T-helper 17 cell (primary cell): ENCODE measurements around the gene EFCAB12. TPM values are rescaled to one million over a fixed set of nuclear protein-coding genes. Genes with fewer than 3 reads are reported as not detected.
"Not testable (repeated sequence)": the region's sequence is repeated elsewhere in the genome, so short reads cannot be mapped to it uniquely, and the experiment has no call there.

Experiments
- ATAC-seq: fragments of 150-1000 bp; cut with Tn5 transposase; 2 replicates; pipeline ENCODE4 v1.10.0; 2021; ENCODE audit warnings: mild to moderate bottlenecking, moderate library complexity
- DNase-seq, 3 donors: peaks; one replicate each; pipeline versions ENCODE4 v3.0.0 to v3.0.0-alpha.2; 2020 to 2021
- H3K9me3 ChIP-seq: one replicate; pipeline ENCODE4 v1.7.0; 2013; ENCODE audit warnings: low read length, mild to moderate bottlenecking; ENCODE audit not compliant: control insufficient read depth, poor library complexity, severe bottlenecking
- H3K27ac Mint-ChIP-seq: one replicate; pipeline ENCODE4 v1.8.0; 2022; ENCODE audit warnings: mild to moderate bottlenecking, moderate library complexity, mixed read lengths
- H3K27me3 Mint-ChIP-seq: one replicate; pipeline ENCODE4 v1.8.0; 2022; ENCODE audit warnings: mixed read lengths
- H3K36me3 Mint-ChIP-seq: one replicate; pipeline ENCODE4 v1.8.0; 2022; ENCODE audit warnings: low read depth, mixed read lengths
- H3K4me1 Mint-ChIP-seq: one replicate; pipeline ENCODE4 v1.8.0; 2022; ENCODE audit warnings: mild to moderate bottlenecking, mixed read lengths
- H3K4me3 Mint-ChIP-seq: one replicate; pipeline ENCODE4 v1.8.0; 2022; ENCODE audit warnings: mild to moderate bottlenecking, moderate library complexity, mixed read lengths
- total RNA-seq, 4 donors: library from RNA in 2 of 4; stranded (reverse) in 2 of 4; gene quantifications; one replicate each; pipeline ENCODE4 v1.2.3 and lab custom pipeline; 2022 to 2026

EFCAB12 gene
- total RNA-seq, 2 donors from 2014 or later = 2.3 to 5.2 TPM

DNA sequence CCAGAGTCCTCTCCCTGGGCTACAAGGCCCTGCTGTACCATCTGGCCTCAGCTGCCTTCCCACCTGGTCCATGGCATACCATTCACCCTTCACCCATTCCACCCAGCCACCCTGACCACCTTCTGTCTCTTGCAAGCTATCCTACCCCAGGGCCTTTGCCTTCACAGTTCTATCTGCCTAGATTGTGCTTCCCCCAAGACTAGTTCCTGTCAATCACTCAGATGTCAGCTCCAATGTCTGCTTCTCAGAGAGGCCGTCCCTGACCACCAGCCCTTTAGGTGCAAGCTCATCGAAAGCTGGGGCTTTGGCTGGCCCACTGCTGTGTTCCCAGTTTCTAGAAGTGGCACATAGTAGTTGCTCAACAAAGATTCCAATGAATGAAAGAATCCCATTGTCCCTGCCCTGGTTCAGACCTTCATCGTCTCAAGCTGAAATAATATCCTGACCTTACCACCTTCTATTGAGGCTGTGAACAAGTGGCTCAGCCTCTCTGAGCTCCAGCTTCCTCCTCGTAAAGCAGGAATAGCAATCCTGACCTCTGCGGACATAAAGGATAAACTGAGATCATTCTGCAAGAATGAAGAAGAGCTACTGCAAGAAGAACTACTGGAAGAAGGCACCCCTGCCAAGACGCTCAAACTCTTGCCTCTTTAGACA, 15.8 kb downstream of the EFCAB12 start:
- Mint-ChIP-seq H3K36me3 (no peaks in the 10 kb centered on the region), H3K4me1 (peaks cover 4% of the 10 kb centered on the region), H3K27ac (no peak overlapping the region), H3K27me3 (peaks cover 18% of the 10 kb centered on the region), H3K4me3 (no peak overlapping the region)
- ATAC-seq (no peak), DNase-seq (no peak)
- H3K9me3 ChIP-seq = no peaks in the 10 kb centered on the region

DNA sequence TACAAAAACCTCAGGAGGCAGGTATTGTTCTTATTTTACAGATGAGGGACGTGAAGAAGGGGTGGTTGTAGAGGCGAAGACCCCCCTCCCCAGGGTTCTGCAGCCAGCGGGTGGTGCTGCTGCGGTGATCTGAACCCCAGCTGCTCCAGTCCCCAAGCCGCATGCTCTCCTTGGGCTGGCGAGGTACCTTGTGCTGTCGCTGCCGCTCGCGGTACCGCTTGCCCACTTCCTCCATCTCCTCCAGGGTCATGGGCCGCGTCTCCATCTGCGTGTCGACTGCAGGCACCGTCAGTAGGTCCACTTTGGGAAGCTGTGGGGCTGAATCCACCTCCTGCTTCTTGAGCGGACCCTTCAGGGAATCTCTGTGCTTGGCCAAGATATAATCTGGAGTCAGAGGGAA, 17.5 kb downstream of the EFCAB12 start:
- no peak for ATAC-seq
- Mint-ChIP-seq H3K27me3 (peaks cover 25% of the 10 kb centered on the region), H3K4me3 (no peak overlapping the region), H3K27ac (no peak overlapping the region), H3K4me1 (peaks cover 4% of the 10 kb centered on the region), H3K36me3 (no peaks in the 10 kb centered on the region)
- H3K9me3 ChIP-seq = no peaks in the 10 kb centered on the region
- no peak for DNase-seq

DNA sequence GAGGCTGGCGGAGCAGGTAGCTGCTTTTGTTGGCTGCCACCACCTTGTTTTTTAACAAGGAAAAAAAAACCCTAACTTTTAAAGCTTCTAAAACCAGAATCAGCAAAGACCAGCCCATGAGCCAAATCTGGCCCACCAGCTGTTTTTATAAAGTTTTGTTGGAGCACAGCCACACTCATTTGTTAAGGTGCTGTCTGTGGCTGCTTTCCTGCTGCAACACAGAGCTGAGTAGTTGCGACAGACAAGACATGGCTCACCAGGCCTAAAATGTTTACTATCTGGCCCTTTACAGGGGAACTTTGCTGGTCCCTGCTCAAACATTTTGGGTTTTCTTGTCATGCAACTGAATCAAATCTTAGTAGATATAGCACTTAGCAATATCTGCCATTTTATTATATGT, 18.9 kb downstream of the EFCAB12 start:
- Mint-ChIP-seq H3K4me1 (peaks cover 2% of the 10 kb centered on the region), H3K4me3 (no peak overlapping the region), H3K27ac (no peak overlapping the region), H3K36me3 (no peaks in the 10 kb centered on the region), H3K27me3 (peaks cover 26% of the 10 kb centered on the region)
- ATAC-seq (no peak), DNase-seq (no peak)
- no peaks in the 10 kb centered on the region for H3K9me3 ChIP-seq

DNA sequence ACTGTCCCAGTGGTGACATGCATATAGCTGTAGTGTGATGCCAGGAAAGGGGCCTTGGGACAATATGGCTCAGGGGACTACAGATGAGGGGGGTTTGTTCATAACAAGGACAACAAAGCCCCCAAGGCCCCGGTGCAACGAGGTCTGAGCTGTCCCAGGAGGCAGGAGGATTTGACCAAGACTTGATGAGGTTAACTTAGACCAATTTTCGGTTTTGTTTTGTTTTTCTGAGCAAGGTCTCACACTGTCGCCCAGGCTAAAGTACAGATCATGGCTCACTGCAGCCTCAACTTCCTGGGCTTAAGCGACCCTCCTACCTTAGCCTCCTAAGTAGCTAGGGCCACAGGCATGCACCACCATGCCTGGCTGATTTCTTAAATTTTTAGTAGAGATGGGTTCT, 23.8 kb downstream of the EFCAB12 start:
- Mint-ChIP-seq H3K4me1 (no peaks in the 10 kb centered on the region), H3K4me3 (no peak overlapping the region), H3K27ac (no peak overlapping the region), H3K36me3 (no peaks in the 10 kb centered on the region), H3K27me3 (peaks cover 8% of the 10 kb centered on the region)
- no peak for DNase-seq
- ATAC-seq = no peak
- no peaks in the 10 kb centered on the region for H3K9me3 ChIP-seq

DNA sequence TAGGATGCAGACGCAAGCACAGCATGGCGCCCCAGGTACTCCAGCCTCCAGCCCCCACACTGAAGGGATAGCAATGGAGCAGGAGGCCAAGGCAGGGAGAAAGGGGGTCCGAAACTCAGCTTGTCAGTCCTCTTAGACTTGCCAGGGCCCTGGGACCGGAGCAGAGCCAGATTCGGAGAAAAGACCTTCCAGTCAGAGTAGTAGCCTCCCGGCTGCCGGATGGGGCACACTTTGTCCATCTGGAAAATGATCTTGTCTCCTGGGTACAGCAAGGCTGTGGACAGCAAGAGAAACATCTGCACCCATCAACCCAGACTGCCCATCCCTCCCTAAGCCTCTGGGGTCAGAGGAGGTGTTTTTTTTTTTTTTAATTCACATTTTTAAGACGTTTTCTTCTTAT, 24.3 kb downstream of the EFCAB12 start:
- H3K36me3 Mint-ChIP-seq = no peaks in the 10 kb centered on the region
- DNase-seq = no peak
- no peak overlapping the region for H3K4me3 Mint-ChIP-seq
- ATAC-seq = no peak
- peaks cover 8% of the 10 kb centered on the region for H3K27me3 Mint-ChIP-seq
- no peak overlapping the region for H3K27ac Mint-ChIP-seq
- no peaks in the 10 kb centered on the region for H3K9me3 ChIP-seq
- peaks cover 2% of the 10 kb centered on the region for H3K4me1 Mint-ChIP-seq

DNA sequence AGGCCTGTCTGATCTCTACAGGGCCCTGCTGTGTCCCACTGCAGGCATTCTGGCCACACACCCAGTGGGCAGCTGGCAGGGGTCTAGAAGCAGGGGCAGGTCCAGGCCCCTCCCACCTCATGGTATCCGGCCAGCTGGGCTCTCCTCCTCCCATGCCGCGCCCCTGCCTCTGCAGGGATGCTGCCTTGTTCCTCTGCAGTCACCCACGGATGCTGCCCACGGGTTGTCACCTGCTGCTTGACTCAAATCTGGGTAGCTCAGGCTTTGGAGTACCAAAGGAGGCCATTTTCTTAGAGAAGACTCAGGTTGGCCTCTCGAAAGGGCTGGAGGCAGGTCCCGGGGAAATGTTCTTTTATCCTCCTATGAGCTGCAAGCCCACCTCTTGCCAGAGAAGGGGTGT, 25.0 kb downstream of the EFCAB12 start:
- DNase-seq (no peak), ATAC-seq (no peak)
- Mint-ChIP-seq H3K36me3 (no peaks in the 10 kb centered on the region), H3K4me1 (peaks cover 6% of the 10 kb centered on the region), H3K27ac (no peak overlapping the region), H3K4me3 (no peak overlapping the region), H3K27me3 (peaks cover 8% of the 10 kb centered on the region)
- H3K9me3 ChIP-seq = no peaks in the 10 kb centered on the region

DNA sequence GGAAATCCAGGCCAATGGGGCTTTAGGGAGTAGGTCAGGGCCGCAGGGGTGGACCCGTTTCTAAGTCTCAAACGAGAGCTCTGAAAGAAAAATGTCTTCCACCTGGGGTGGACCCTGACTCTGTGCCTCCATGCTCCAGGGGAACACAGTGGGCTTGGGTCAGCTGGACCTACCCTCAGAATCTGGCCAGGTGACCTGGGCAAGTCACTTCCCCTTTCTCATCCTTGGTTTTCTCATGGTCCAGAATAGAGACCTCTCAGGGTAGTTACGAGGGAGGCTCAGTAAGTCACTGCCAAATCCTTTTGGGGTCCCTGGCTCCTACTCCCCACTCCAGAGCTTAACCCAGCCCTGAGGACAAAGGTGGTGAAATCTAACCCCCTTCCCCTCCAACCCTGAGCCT, 25.8 kb downstream of the EFCAB12 start:
- peaks cover 8% of the 10 kb centered on the region for H3K27me3 Mint-ChIP-seq

DNA sequence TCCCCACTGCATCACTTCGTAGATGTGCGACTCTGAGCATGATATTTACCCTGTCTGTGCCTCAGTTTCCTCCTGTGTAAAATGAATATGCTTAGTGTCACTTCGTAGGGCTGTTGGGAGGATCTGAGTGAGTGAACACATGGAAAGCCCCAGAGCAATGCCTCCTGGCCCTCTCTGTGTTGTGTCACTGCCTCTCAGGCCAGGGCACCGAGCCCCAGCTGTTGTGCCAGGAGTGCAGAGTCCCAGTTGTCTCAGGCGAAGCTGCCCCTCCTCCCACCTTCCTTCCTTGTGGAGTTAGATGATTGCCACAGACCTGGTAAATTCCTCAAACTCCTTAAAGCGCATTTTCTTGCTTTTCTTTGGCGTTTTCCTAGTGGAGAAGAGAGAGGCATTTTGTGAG, 26.2 kb downstream of the EFCAB12 start:
- DNase-seq = no peak
- ATAC-seq = no peak
- no peak overlapping the region for H3K4me3 Mint-ChIP-seq
- peaks cover 8% of the 10 kb centered on the region for H3K27me3 Mint-ChIP-seq
- no peaks in the 10 kb centered on the region for H3K9me3 ChIP-seq
- H3K36me3 Mint-ChIP-seq = no peaks in the 10 kb centered on the region
- H3K27ac Mint-ChIP-seq = no peak overlapping the region
- H3K4me1 Mint-ChIP-seq = peaks cover 15% of the 10 kb centered on the region

More for the DNA sequence above, 25.8 kb downstream of the EFCAB12 start:
- no peaks in the 10 kb centered on the region for H3K9me3 ChIP-seq
- DNase-seq (no peak), ATAC-seq (no peak)
- Mint-ChIP-seq H3K27ac (no peak overlapping the region), H3K4me3 (no peak overlapping the region), H3K36me3 (no peaks in the 10 kb centered on the region), H3K4me1 (peaks cover 12% of the 10 kb centered on the region)

DNA sequence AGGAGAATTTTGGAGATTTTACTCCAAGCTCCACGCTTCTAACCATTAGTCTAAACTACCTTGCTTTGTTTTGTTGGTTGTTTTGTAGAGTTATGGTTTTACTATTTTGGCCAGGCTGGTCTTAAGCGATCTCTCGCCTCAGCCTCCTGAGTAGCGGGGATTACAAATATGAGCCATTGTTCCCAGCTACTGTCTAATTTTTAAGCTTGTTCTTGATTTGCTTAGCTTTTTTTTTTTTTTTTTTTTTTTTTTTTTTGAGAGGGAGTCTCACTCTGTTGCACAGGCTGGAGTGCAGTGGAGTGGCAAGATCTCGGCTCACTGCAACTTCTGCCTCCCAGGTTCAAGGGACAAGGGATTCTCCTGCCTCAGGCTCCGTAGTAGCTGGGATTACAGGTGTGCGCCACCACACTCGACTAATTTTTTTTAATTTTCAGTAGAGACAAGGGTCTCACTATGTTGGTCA, 28.5 kb downstream of the EFCAB12 start:
- peak overlapping the region; percentile 99 for H3K27ac Mint-ChIP-seq
- no peak for ATAC-seq

DNA sequence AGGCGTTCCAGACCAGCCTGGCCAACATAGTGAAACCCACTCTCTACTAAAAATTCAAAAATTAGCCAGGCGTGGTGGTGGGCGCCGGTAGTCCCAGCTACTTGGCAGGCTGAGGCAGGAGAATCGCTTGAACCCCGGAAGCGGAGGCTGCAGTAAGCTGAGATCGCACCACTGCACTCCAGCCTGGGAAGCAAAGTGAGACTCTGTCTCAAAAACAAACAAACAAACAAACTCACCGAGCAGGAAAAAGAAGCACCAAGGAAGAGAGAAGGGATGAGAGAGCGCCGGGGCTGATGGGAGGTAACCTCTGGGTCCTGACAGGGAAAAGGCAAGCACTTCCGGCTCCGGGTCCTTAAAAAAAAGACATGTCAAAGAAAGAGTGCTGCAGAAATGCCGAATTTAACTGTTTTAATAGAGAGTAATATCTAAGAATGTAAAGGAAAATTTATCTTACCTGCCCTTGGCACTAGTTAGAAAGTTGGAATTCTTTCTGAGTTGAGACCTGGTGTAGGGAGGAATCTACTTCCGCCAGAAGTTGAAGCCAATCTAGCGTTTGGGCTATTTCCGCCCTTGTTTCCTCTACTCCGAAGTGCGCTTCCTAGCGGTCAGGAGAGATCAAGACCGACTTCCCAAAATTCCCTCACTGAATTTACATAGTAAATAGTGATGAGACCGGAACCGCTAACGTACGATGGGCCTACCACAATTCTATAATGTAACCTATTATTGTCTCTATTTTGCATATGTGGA, 29.1 kb downstream of the EFCAB12 start:
- ATAC-seq (peak; percentile 88), DNase-seq (peak; percentile 54 to 62 (median 57))
- peaks cover 33% of the 10 kb centered on the region for H3K4me1 Mint-ChIP-seq
- no peaks in the 10 kb centered on the region for H3K27me3 Mint-ChIP-seq
- peak overlapping the region; percentile 99 for H3K27ac Mint-ChIP-seq
- no peaks in the 10 kb centered on the region for H3K9me3 ChIP-seq
- peaks cover 4% of the 10 kb centered on the region for H3K36me3 Mint-ChIP-seq
- peak overlapping the region; percentile 98 for H3K4me3 Mint-ChIP-seq

More for the DNA sequence above, 28.5 kb downstream of the EFCAB12 start:
- Mint-ChIP-seq H3K27me3 (no peaks in the 10 kb centered on the region), H3K4me1 (peaks cover 29% of the 10 kb centered on the region), H3K4me3 (peak overlapping the region; percentile 98), H3K36me3 (peaks cover 2% of the 10 kb centered on the region)
- H3K9me3 ChIP-seq = no peaks in the 10 kb centered on the region
- no peak for DNase-seq

DNA sequence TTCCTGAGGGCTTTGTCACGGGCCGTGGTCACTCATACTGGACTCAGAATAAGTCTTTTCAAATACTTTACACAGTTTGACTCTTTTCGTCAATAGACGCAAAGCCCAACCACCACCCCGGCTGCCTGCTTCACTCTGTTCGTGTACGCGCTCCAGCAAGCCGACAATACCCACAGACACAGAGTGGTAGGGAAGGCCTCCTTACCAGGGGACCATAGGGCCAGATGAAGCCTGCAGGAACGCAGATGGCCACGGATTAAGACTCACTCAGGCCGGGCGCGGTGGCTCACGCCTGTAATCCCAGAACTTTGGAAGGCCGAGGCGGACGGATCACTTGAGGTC, 29.7 kb downstream of the EFCAB12 start:
- no peaks in the 10 kb centered on the region for H3K9me3 ChIP-seq
- peak overlapping the region; percentile 98 for H3K4me3 Mint-ChIP-seq
- peaks cover 6% of the 10 kb centered on the region for H3K36me3 Mint-ChIP-seq
- H3K4me1 Mint-ChIP-seq = peaks cover 33% of the 10 kb centered on the region
- DNase-seq = no peak
- H3K27me3 Mint-ChIP-seq = no peaks in the 10 kb centered on the region
- peak; percentile 51 for ATAC-seq
- H3K27ac Mint-ChIP-seq = peak overlapping the region; percentile 99

DNA sequence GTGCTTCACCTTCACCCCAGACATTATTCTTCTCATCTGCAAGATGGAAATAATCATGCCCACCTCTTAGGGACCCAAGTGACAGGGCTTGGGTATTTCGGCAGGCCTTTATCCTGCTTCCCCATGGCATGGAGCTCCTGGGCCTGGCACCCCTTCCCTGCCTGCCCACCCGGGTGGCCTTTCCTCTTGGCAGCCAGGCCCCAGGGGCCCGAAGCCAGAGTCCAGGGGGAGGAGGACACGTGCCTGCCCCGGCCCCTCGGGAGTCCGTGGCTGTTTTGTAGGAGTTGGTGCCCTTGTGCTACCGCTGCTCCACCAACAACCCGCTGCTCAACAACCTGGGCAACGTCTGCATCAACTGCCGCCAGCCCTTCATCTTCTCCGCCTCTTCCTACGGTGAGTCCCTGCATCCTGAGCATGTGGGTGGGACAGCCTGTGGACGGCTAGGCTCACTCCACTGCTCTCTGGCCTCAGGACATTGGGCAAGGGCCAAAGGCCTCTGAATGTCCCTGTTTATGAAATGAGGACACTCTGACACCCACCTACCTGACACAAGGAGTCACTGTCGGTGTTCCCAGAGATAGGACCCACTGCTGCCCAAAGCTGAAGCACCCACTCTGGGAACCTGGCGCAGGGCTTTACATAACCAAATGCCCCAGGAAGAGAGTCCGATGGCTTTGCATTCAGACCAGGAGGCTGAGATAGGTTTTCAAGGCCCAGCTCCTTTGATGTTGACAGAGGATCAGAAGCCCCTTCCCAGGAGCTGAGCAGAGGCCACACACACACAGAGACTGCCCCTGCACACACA, 34.5 kb downstream of the EFCAB12 start:
- ATAC-seq = not testable (repeated sequence)

DNA sequence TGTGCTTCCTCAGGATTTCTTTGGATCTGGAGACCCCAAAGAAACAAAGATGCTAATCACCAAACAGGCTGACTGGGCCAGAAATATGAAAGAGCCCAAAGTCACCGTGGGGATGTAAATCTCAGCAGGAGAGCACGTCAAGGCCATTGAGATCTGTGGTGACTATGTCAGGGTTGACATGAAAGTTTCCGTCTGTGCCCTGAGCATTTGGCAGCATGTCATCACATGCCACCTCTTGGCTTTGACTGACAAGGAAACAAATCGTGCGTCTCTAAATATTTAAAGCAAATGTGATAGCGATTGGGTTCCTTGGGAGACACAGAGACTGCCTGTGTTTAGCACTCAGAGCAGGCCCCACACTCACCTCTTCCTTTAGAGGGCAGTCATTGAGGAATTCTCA, 35.2 kb downstream of the EFCAB12 start:
- peaks cover 9% of the 10 kb centered on the region for H3K36me3 Mint-ChIP-seq
- H3K27me3 Mint-ChIP-seq = no peaks in the 10 kb centered on the region
- H3K4me3 Mint-ChIP-seq = no peak overlapping the region
- no peak overlapping the region for H3K27ac Mint-ChIP-seq
- H3K9me3 ChIP-seq = no peaks in the 10 kb centered on the region
- DNase-seq (no peak), ATAC-seq (no peak)
- peaks cover 25% of the 10 kb centered on the region for H3K4me1 Mint-ChIP-seq

More for the DNA sequence above, 34.5 kb downstream of the EFCAB12 start:
- not testable (repeated sequence) for H3K4me3 Mint-ChIP-seq, H3K27me3 Mint-ChIP-seq, H3K36me3 Mint-ChIP-seq, DNase-seq, H3K9me3 ChIP-seq, H3K27ac Mint-ChIP-seq
- peaks cover 32% of the 10 kb centered on the region for H3K4me1 Mint-ChIP-seq
